Vagina (tissue), 2 donors: ENCODE results near the gene RGS10. TPM values are rescaled to one million over a fixed set of nuclear protein-coding genes. Genes with fewer than 3 reads are reported as not detected.
"Not testable (repeated sequence)": the region's sequence is repeated elsewhere in the genome, so short reads cannot be mapped to it uniquely, and the experiment has no call there.

ENCODE experiments used
- DNase-seq, 2 donors: peaks; one replicate each; pipeline ENCODE4 v3.0.0-alpha.2; 2017; ENCODE audit errors: extremely low spot score in 2 of 2
- H3K27ac ChIP-seq: fragments of 200-600 bp; sonication (generic); one replicate; pipeline ENCODE4 v1.5.1; 2019
- H3K27me3 ChIP-seq: fragments of 200-600 bp; sonication (generic); one replicate; pipeline ENCODE4 v1.5.1; 2019
- H3K36me3 ChIP-seq, 2 donors: fragments of 200-600 bp; sonication (generic); one replicate each; pipeline ENCODE4 v1.5.1; 2017 to 2019
- H3K4me1 ChIP-seq: fragments of 200-600 bp; sonication (generic); one replicate; pipeline ENCODE4 v1.5.1; 2019
- H3K4me3 ChIP-seq, 2 donors: fragments of 200-600 bp; sonication (generic); 1 replicate in 1 of 2; 2 replicates in 1 of 2; pipeline ENCODE4 v1.5.1; 2016 to 2019
- H3K9me3 ChIP-seq: fragments of 200-600 bp; sonication (generic); one replicate; pipeline ENCODE4 v1.5.1; 2019
- POLR2A ChIP-seq, 2 donors: fragments of 450-650 bp; IDR thresholded peaks; one replicate each; pipeline ENCODE4 v1.6.1; 2017; ENCODE audit warnings: antibody characterized with exemption in 2 of 2, mild to moderate bottlenecking in 2 of 2, moderate library complexity in 2 of 2
- POLR2AphosphoS5 ChIP-seq, 2 donors: sonication (generic); formaldehyde crosslinking; IDR thresholded peaks; one replicate each; pipeline ENCODE4 v1.9.0; 2017; ENCODE audit warnings: antibody characterized with exemption in 2 of 2, mild to moderate bottlenecking in 2 of 2, low read depth in 1 of 2; ENCODE audit not compliant: insufficient read depth in 1 of 2
- intact Hi-C: fragments of 100-400 bp; cut with DNase I; formaldehyde crosslinking; loops from one replicate; pipeline ENCODE4 v1.15.1; 2023
- total RNA-seq: library from RNA; depleted of rRNA; stranded (reverse); fragments of >200 nt; gene quantifications from one replicate; pipeline ENCODE4 v1.2.3, GENCODE V29; 2016
- TF ChIP-seq, protein P1 (sequence below), 3 experiments: fragments of 450-650 bp in 2 of 3; fragments of 200-600 bp in 1 of 3; sonication (generic) in 1 of 3; IDR thresholded peaks; one replicate each; pipeline ENCODE4 v1.5.1; 2017 to 2019; ENCODE audit warnings: antibody characterized with exemption in 3 of 3, mild to moderate bottlenecking in 2 of 3, moderate library complexity in 2 of 3

Gene RGS10
- total RNA-seq, 1 donor from 2014 or later, result 63.6 TPM

DNA sequence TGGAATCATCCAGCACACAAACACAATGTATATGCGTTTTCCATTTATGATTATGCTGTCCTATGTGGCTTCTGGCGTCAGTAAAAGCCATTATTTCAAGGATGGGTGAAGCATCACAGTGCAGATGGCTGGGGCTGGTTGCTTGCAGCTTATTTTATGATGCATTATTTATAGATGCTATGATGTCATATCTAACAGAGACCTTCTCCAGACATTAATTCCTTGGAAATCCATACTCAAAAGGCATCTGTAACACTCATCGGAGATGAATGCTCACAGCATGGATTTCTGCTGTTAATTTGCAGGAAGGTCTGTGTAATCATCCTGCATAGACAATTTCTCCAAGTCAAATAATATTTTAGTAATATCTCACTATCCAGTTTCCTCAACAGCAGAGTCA, 7.2 kb downstream of the RGS10 start:
- Histone ChIP-seq H3K9me3 (no peaks in the 10 kb centered on the region), H3K27ac (no peak overlapping the region), H3K4me3 (no peak overlapping the region), H3K36me3 (no peaks in the 10 kb centered on the region), H3K27me3 (no peaks in the 10 kb centered on the region), H3K4me1 (peaks cover 34% of the 10 kb centered on the region)
- no peak for DNase-seq
- TF ChIP-seq POLR2AphosphoS5 (IDR thresholded peaks at IDR 0.05; ENCODE audit: insufficient read depth in 1 of 2, low read depth in 1 of 2) (no peak), POLR2A (IDR thresholded peaks at IDR 0.05) (no peak)
- TF ChIP-seq, protein P1, sequence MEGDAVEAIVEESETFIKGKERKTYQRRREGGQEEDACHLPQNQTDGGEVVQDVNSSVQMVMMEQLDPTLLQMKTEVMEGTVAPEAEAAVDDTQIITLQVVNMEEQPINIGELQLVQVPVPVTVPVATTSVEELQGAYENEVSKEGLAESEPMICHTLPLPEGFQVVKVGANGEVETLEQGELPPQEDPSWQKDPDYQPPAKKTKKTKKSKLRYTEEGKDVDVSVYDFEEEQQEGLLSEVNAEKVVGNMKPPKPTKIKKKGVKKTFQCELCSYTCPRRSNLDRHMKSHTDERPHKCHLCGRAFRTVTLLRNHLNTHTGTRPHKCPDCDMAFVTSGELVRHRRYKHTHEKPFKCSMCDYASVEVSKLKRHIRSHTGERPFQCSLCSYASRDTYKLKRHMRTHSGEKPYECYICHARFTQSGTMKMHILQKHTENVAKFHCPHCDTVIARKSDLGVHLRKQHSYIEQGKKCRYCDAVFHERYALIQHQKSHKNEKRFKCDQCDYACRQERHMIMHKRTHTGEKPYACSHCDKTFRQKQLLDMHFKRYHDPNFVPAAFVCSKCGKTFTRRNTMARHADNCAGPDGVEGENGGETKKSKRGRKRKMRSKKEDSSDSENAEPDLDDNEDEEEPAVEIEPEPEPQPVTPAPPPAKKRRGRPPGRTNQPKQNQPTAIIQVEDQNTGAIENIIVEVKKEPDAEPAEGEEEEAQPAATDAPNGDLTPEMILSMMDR (IDR thresholded peaks at IDR 0.05), result no peak
- intact Hi-C loops, result no loop called here

DNA sequence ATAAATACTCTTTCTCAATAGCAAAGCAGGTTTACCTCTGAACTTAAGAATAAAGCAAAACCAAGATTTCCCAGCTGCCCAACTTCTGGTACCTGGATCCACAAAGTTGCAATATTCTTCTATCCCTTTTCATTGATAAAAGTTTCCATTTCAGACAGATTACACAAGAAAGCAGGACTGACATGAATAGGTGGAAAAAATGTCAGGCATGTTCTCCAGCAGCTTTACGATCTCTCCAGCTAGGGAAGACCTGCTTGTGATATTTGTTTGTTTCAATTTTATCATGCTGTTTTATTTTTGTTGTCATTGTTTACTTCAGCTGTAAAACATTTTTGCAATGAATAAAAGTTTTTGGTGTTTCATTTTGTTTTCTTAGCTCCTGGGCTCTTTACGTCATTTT, 9.0 kb downstream of the RGS10 start:
- Histone ChIP-seq H3K27ac (no peak overlapping the region), H3K9me3 (no peaks in the 10 kb centered on the region), H3K36me3 (no peaks in the 10 kb centered on the region), H3K4me1 (peaks cover 30% of the 10 kb centered on the region), H3K27me3 (no peaks in the 10 kb centered on the region), H3K4me3 (no peak overlapping the region)
- intact Hi-C loops, result no loop called here
- TF ChIP-seq POLR2A (IDR thresholded peaks at IDR 0.05) (no peak), POLR2AphosphoS5 (IDR thresholded peaks at IDR 0.05; ENCODE audit: insufficient read depth in 1 of 2, low read depth in 1 of 2) (no peak)
- TF ChIP-seq, protein P1 (IDR thresholded peaks at IDR 0.05), result no peak
- DNase-seq, result no peak

DNA sequence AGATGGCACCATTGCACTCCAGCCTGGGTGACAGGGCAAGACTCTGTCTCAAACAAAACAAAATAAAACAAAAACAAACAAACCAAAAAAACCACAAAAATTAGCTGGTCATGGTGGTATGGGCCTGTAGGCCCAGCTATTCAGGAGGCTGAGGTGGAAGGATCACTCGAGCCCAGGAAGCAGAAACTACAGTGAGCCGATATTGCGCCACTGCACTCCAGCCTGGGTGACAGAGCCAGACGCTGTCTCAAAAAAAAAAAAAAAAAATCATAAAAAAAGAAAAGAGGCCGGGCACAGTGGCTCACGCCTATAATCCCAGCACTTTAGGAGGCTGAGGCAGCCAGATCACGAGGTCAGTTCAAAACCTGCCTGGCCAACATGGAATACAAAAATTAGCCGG, 9.7 kb downstream of the RGS10 start:
- intact Hi-C loops, H3K36me3 ChIP-seq, H3K9me3 ChIP-seq, H3K27me3 ChIP-seq, H3K27ac ChIP-seq, DNase-seq, H3K4me3 ChIP-seq: not testable (repeated sequence)
- peaks cover 30% of the 10 kb centered on the region for H3K4me1 ChIP-seq

GRCh38 chr10:119532251-119532650, 10.3 kb downstream of the RGS10 start:
- H3K27me3 ChIP-seq, H3K9me3 ChIP-seq, intact Hi-C loops, H3K27ac ChIP-seq, DNase-seq, H3K36me3 ChIP-seq, H3K4me3 ChIP-seq: not testable (repeated sequence)
- H3K4me1 ChIP-seq, result peaks cover 30% of the 10 kb centered on the region

DNA sequence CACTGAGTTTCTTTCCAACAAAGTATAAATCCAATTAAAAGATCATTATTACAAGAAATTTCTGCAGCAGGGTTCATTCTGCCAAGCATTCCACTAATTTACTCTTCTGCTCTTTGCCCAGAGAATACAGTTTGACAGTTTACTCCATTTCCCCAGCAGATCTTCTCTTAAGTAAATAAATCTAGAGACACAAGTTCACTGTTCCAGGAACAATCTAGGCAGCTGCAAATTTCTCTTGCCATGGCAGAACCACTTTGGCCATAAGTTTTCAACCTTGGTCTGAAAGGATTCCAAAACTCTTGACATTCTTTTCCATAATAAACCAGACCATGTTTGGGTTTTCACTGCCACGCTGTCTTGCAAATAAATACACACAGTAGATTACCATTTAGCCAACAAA, 11.5 kb downstream of the RGS10 start:
- H3K4me1 ChIP-seq, result peaks cover 30% of the 10 kb centered on the region
- H3K4me3 ChIP-seq, result no peak overlapping the region
- no peak for DNase-seq
- H3K27ac ChIP-seq, result no peak overlapping the region
- intact Hi-C loops, result no loop called here
- H3K9me3 ChIP-seq, result no peaks in the 10 kb centered on the region
- TF ChIP-seq POLR2A (IDR thresholded peaks at IDR 0.05) (no peak), POLR2AphosphoS5 (IDR thresholded peaks at IDR 0.05; ENCODE audit: insufficient read depth in 1 of 2, low read depth in 1 of 2) (no peak)
- TF ChIP-seq, protein P1 (IDR thresholded peaks at IDR 0.05), result no peak
- H3K27me3 ChIP-seq, result no peaks in the 10 kb centered on the region
- no peaks in the 10 kb centered on the region for H3K36me3 ChIP-seq

DNA sequence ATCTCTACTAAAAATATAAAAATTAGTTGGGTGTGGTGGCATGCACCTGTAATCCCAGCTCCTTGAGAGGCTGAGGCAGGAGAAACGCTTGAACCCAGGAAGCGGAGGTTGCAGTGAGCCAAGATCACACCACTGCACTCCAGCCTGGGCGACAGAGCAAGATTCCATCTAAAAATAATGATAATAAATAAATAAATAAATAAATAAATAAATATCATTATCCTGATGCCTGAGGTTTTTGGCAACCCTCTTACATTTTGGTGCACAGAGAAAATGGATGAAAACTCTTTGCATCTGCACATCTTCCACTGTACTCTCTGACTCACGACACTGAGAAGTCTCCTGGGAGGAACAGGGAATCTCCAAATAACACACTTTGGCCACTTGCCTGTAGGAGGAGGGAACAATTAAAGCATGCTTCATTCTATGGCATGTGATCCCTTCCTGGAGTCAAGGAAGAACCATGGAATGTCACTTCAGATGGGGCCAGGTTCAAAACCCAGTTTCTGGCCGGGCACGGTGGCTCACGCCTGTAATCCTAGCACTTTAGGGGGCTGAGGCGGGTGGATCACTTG, 13.8 kb downstream of the RGS10 start:
- H3K27me3 ChIP-seq, H3K27ac ChIP-seq, intact Hi-C loops, H3K9me3 ChIP-seq, H3K4me3 ChIP-seq, H3K36me3 ChIP-seq, DNase-seq: not testable (repeated sequence)
- peaks cover 30% of the 10 kb centered on the region for H3K4me1 ChIP-seq
